ENCODE measurements around the gene LRFN3. TPM values are rescaled to one million over a fixed set of nuclear protein-coding genes. Genes with fewer than 3 reads are reported as not detected.
"Not testable (repeated sequence)": the region's sequence is repeated elsewhere in the genome, so short reads cannot be mapped to it uniquely, and the experiment has no call there.

LRFN3 gene
- polyA plus RNA-seq, 1 experiment: 0.69 TPM

DNA sequence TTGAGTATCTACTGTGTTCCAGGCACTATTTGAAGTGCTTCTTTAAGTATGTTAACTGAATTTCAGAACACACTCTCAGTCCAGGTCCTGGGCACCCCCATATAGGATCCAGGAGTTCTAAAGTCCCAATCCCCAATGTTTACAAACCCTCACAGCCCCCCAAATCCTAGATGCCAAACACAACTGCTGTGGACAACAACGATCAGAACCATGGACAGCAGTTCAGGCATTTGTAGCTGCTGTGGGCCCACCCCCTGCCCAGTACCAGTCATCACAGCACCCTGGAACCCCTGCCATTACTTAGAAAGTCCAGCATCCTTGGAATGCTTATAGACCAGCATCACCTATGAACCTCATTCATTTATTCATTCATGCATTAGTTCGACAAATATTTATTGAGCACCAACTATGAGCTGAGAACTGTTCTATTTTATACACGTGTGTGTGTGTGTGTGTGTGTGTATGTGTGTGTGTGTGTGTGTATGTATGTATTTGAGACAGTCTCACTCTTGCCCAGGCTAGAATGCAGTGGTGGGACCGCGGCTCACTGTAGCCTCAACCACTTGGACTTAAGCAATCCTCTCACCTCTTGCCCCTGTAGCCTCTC lies 39.5 kb downstream of the LRFN3 start:
- H3K27ac ChIP-seq (ENCODE audit: low read depth, low read length): no peak overlapping the region
- POLR2A ChIA-PET: no interaction called here
- CTCF ChIA-PET: no interaction called here
- DNase-seq (ENCODE audit: low read depth, low spot score): no peak
- no peak overlapping the region for H3K4me3 ChIP-seq (ENCODE audit: low read depth, low read length)
- TF ChIP-seq CTCF (IDR thresholded peaks at IDR 0.05; ENCODE audit: low read depth, low read length): no peak
- H3K27me3 ChIP-seq (ENCODE audit: control insufficient read depth, insufficient read depth, low read length): peaks cover 8% of the 10 kb centered on the region
- no peaks in the 10 kb centered on the region; the same call in 1 of the 2 replicates for H3K9me3 ChIP-seq (ENCODE audit: control insufficient read depth, insufficient read depth, low read length)

GRCh38 chr19:35977446-35978222 lies 41.5 kb downstream of the LRFN3 start:
- Histone ChIP-seq H3K27me3 (ENCODE audit: control insufficient read depth, insufficient read depth, low read length) (peaks cover 8% of the 10 kb centered on the region), H3K4me3 (ENCODE audit: low read depth, low read length) (no peak overlapping the region), H3K27ac (ENCODE audit: low read depth, low read length) (no peak overlapping the region), H3K9me3 (ENCODE audit: control insufficient read depth, insufficient read depth, low read length) (no peaks in the 10 kb centered on the region; the same call in 1 of the 2 replicates)
- no peak for DNase-seq (ENCODE audit: low read depth, low spot score)
- CTCF ChIA-PET: no interaction called here
- TF ChIP-seq CTCF (IDR thresholded peaks at IDR 0.05; ENCODE audit: low read depth, low read length): no peak
- POLR2A ChIA-PET: interaction anchor here (0.6 kb wide), 1 partner anchor 16 kb away, joined by 4 read pairs; no protein-coding TSS in a partner anchor

DNA sequence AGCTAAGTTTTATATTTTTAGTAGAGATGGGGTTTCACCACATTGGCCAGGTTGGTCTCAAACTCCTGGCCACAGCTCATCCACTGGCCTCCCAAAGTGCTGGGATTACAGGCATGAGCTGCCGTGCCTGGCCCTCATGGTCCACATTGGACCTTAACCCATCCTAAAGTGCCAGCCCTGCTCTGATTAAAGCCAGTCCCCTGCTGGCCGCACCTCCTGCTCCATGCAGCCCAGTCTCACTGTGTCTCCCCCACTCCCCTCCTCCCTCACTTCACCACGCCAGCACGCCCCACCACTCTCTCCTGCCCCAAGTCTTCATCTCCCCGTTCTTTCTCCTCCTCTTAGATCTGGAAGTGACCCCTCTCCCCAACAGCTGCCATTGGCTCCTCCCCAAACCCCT lies 42.1 kb downstream of the LRFN3 start:
- H3K27ac ChIP-seq (ENCODE audit: low read depth, low read length): no peak overlapping the region
- ChIA-PET CTCF (no interaction called here), POLR2A (interaction anchor here (0.6 kb wide), 1 partner anchor 17 kb away, joined by 4 read pairs; no protein-coding TSS in a partner anchor)
- DNase-seq (ENCODE audit: low read depth, low spot score): no peak
- peaks cover 8% of the 10 kb centered on the region for H3K27me3 ChIP-seq (ENCODE audit: control insufficient read depth, insufficient read depth, low read length)
- TF ChIP-seq CTCF (IDR thresholded peaks at IDR 0.05; ENCODE audit: low read depth, low read length): no peak
- no peaks in the 10 kb centered on the region; the same call in 1 of the 2 replicates for H3K9me3 ChIP-seq (ENCODE audit: control insufficient read depth, insufficient read depth, low read length)
- no peak overlapping the region for H3K4me3 ChIP-seq (ENCODE audit: low read depth, low read length)

DNA sequence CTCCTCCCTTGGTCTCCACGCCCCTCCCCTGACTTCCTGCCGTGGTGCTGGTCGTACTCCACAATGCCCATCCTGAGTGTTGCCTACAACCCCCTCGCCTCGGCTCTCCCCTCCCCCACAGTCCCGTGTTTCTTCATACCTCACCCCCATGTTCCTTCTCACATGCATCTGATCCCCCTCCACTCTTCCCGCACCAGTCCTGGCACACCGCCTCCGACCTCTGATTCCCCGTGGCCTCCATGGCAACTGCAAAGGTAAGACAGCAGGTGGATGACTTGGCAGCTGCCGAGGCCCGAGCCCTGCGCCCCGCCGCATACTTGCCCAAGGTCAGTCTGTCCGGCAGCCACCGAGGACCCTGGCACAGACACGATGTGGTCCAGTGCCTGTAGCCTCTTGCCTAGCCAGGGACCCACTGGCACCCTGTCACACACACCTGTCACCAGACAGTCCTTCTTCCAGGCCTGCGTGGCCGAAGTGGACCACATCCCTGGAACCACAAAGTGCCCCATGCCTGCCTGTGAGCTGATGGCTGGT lies 42.7 kb downstream of the LRFN3 start:
- POLR2A ChIA-PET: no interaction called here
- Histone ChIP-seq H3K27ac (ENCODE audit: low read depth, low read length) (no peak overlapping the region), H3K4me3 (ENCODE audit: low read depth, low read length) (no peak overlapping the region), H3K27me3 (ENCODE audit: control insufficient read depth, insufficient read depth, low read length) (peaks cover 8% of the 10 kb centered on the region), H3K9me3 (ENCODE audit: control insufficient read depth, insufficient read depth, low read length) (no peaks in the 10 kb centered on the region; the same call in 1 of the 2 replicates)
- CTCF ChIA-PET: no interaction called here
- no peak for DNase-seq (ENCODE audit: low read depth, low spot score)
- no peak for TF ChIP-seq CTCF (IDR thresholded peaks at IDR 0.05; ENCODE audit: low read depth, low read length)

- H3K27me3 ChIP-seq (ENCODE audit: control insufficient read depth, insufficient read depth, low read length); DNase-seq (ENCODE audit: low read depth, low spot score); POLR2A ChIA-PET; H3K27ac ChIP-seq (ENCODE audit: low read depth, low read length); CTCF ChIA-PET; H3K4me3 ChIP-seq (ENCODE audit: low read depth, low read length); H3K9me3 ChIP-seq (ENCODE audit: control insufficient read depth, insufficient read depth, low read length): not testable (repeated sequence)
Observed at GRCh38 chr19:35980997-35981396, 44.8 kb downstream of the LRFN3 start.

Data from AG04450 (cell line).